Aorta (tissue), 5 donors: ENCODE data around the gene MAST4. TPM values are rescaled to one million over a fixed set of nuclear protein-coding genes. Genes with fewer than 3 reads are reported as not detected.

ENCODE experiments used
- ATAC-seq: fragments of 200-7000 bp; cut with Tn5 transposase; one replicate; pipeline ENCODE4 v1.9.1; 2022; ENCODE audit warnings: moderate library complexity; ENCODE audit not compliant: low FRiP score
- DNase-seq, 2 donors: peaks; one replicate each; pipeline ENCODE4 v3.0.0-alpha.2; 2020
- H3K27ac ChIP-seq, 2 donors: one replicate each; pipeline ENCODE4 v1.5.1; 2013; ENCODE audit warnings: low read length in 2 of 2, mild to moderate bottlenecking in 2 of 2, moderate library complexity in 2 of 2, control low read depth in 1 of 2, inconsistent platforms in 1 of 2, low read depth in 1 of 2
- H3K27me3 ChIP-seq, 2 donors: one replicate each; pipeline ENCODE4 v1.6.1; 2013; ENCODE audit warnings: control low read depth in 1 of 2, low read length in 1 of 2, mild to moderate bottlenecking in 1 of 2, moderate library complexity in 1 of 2; ENCODE audit not compliant: insufficient read depth in 2 of 2, control insufficient read depth in 1 of 2
- H3K36me3 ChIP-seq, 2 donors: one replicate each; pipeline ENCODE4 v1.6.1; 2013; ENCODE audit warnings: control low read depth in 1 of 2, low read length in 1 of 2, mild to moderate bottlenecking in 1 of 2; ENCODE audit not compliant: insufficient read depth in 2 of 2, control insufficient read depth in 1 of 2
- H3K4me1 ChIP-seq, 2 donors: one replicate each; pipeline ENCODE4 v1.6.1; 2013; ENCODE audit warnings: low read length in 2 of 2, control low read depth in 1 of 2, mild to moderate bottlenecking in 1 of 2, moderate library complexity in 1 of 2; ENCODE audit not compliant: insufficient read depth in 2 of 2, control insufficient read depth in 1 of 2
- H3K4me3 ChIP-seq, 2 donors: one replicate each; pipeline ENCODE4 v1.5.1; 2013; ENCODE audit warnings: low read length in 2 of 2, control low read depth in 1 of 2, mild to moderate bottlenecking in 1 of 2
- H3K9me3 ChIP-seq: one replicate; pipeline ENCODE4 v1.6.1; 2013; ENCODE audit warnings: mild to moderate bottlenecking, low read length; ENCODE audit not compliant: control insufficient read depth
- WGBS, 2 donors: extraction: QIAGEN DNeasy Blood & Tissue Kit; methylation state at CpG; one replicate each; pipeline ENCODE4 v1.1.7; 2013; 5-methylcytosine and 5-hydroxymethylcytosine counted together
- intact Hi-C, 2 donors: fragments of 100-400 bp; cut with DNase I; formaldehyde crosslinking; loops; one replicate each; pipeline versions ENCODE4 v1.14.2 to v1.15.0; 2022
- polyA plus RNA-seq, 2 donors: library from polyadenylated mRNA; stranded (reverse); fragments of 200-250 nt; gene quantifications; one replicate each; pipeline ENCODE4 v1.2.3, GENCODE V29; 2013
- total RNA-seq, 2 donors: library from RNA; stranded (reverse); fragmentation: NEBNext Ultra II Directional; extraction: Animal tissue kit (Norgen Biotek cat#: 25700); gene quantifications; one replicate each; pipeline ENCODE4 v1.2.1, GENCODE V29; 2021
- donor health status: healthy with polysubstance abuse.
- donor health status: Bipolar disorder and iron deficiency.
- donor health status: DM: no; HTN: no; CAD: no.
- donor health status: DM: no; HTN: no; CAD: no.
- donor health status: DM: yes; HTN: yes; CAD: no.

MAST4 gene
- total and polyA plus RNA-seq, 4 donors = 2.4 to 66.5 (median 24.9) TPM

DNA sequence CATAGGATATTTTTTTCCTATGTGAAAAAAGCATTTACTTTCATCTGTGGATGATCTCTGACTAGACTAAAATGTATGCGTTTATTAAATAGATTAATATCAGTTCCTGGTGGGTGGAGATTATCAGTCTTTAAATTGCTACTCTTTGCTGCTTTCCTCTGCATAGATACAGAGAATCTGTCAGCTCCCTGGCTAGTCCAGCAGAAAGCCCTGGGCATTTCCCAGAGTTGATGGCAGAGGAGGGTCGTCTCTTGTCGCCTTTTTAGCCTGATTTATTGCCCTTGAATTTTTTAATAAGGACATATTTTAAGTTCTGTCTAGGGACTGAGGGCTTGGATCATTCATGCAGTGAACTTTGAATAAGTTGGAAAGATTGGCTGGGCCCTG lies 434.9 kb downstream of the MAST4 start:
- ATAC-seq = no peak
- Histone ChIP-seq H3K27ac (no peak overlapping the region), H3K36me3 (no peaks in the 10 kb centered on the region), H3K4me3 (no peak overlapping the region), H3K27me3 (no peaks in the 10 kb centered on the region), H3K9me3 (no peaks in the 10 kb centered on the region), H3K4me1 (peaks cover 7 to 25% of the 10 kb centered on the region in 2 donors)
- no peak for DNase-seq
- WGBS, 2 donors = 24 to 28% methylated on average over 3 of the region's 3 CpGs
- intact Hi-C loops = no loop called here

DNA sequence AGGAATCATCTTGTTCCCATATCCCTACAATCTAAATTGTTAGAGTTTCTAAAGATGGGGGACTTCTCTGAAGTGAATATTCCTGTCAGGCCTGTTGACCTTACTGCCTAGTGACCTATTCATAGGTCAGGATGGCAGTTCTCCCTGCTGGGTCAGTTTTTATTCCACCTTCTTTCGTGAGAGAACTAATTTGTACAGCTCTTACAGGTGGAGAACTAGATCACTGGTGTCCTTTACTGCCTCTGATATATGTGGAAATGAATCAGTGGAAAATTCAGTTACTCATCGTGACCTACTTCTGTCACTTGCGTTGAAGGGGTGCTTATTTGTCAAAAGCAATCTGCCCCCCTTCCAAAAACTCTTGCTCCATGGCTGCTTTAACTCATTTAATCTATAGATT lies 435.5 kb downstream of the MAST4 start:
- H3K36me3 ChIP-seq = no peaks in the 10 kb centered on the region
- H3K4me3 ChIP-seq = no peak overlapping the region
- ATAC-seq (no peak), DNase-seq (no peak)
- peaks cover 7 to 25% of the 10 kb centered on the region in 2 donors for H3K4me1 ChIP-seq
- H3K9me3 ChIP-seq = no peaks in the 10 kb centered on the region
- 53% methylated on average over 3 of the region's 3 CpGs for WGBS, 2 donors
- no peaks in the 10 kb centered on the region for H3K27me3 ChIP-seq
- intact Hi-C loops = no loop called here
- no peak overlapping the region for H3K27ac ChIP-seq

DNA sequence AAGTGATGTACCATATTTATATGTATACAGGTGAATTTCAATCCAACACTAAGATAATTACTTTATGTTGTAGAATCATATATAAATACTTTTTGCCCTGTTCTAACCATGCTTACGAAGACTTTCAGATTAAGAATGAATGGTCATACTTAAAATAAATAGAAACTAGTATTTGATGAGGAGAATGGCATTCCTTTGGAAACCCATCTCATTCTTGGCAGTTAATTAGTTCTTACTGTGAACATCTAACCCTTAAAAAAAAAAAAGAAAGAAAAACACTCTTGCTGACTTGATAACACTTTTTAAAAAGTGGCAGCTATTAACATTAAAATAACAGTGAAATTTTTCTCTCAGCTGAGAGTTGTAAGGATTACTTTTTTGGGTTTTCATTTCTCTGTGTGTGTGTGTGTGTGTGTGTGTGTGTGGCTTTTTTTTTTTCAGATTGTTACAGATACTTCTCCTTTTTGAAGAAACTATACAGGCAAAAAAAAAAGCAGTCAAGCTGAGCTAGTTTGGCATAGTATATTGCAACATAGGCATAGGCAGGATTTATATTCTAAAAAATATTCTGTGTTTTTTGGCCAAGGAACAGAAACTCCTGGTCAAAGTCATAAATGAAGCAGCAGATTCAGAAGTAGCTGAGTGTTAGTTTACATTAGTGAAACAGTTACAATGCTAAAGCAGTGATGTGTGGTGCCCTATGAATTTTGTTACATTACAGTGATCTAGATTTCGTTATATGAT lies 436.9 kb downstream of the MAST4 start:
- Histone ChIP-seq H3K9me3 (no peaks in the 10 kb centered on the region), H3K27me3 (no peaks in the 10 kb centered on the region), H3K4me3 (no peak overlapping the region), H3K36me3 (no peaks in the 10 kb centered on the region), H3K27ac (no peak overlapping the region), H3K4me1 (peaks cover 7 to 25% of the 10 kb centered on the region in 2 donors)
- WGBS, 2 donors = 39 to 51% methylated on average over 2 of the region's 2 CpGs
- ATAC-seq (no peak), DNase-seq (no peak)
- intact Hi-C loops = no loop called here

DNA sequence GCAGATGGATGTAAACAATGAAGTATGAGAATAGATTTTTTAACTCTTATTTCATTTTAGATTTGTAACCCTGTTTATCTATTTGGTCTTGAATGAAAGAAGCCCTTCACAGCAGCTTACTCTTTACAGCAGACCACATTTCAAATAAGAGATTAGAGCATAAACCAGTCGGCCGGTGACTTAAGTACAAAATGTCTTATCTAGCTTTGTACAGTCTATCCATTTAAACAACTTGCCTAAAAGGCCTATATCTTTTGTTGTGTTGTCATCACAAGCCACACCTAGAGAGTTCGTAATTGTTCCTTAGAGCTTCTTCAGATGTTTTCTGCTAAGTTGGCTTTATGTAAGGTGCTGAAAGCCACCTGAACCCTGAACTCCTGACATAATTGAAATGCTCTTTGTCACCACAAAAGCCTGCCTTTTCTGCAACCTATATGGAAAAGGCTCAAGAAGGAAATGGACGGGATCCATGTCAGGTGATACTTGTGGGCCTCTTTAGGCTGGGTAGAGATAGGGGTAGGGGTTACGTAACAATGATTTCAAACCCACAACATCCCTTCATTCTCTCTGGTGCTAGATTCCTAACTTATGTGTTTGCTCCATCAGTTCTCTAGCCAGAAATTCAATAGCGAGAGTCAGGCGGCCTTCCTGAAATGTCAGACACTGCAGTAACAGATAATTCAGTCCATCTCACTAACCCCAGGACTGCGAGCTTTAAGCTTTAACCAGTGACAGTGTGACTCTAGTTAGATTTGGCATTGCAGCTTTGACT lies 437.9 kb downstream of the MAST4 start:
- H3K36me3 ChIP-seq = no peaks in the 10 kb centered on the region
- peaks cover 7 to 25% of the 10 kb centered on the region in 2 donors for H3K4me1 ChIP-seq
- H3K27me3 ChIP-seq = no peaks in the 10 kb centered on the region
- H3K27ac ChIP-seq = no peak overlapping the region
- DNase-seq = no peak
- WGBS, 2 donors = 78 to 84% methylated on average over 8 of the region's 8 CpGs
- no peaks in the 10 kb centered on the region for H3K9me3 ChIP-seq
- H3K4me3 ChIP-seq = no peak overlapping the region
- ATAC-seq = no peak
- intact Hi-C loops = no loop called here

DNA sequence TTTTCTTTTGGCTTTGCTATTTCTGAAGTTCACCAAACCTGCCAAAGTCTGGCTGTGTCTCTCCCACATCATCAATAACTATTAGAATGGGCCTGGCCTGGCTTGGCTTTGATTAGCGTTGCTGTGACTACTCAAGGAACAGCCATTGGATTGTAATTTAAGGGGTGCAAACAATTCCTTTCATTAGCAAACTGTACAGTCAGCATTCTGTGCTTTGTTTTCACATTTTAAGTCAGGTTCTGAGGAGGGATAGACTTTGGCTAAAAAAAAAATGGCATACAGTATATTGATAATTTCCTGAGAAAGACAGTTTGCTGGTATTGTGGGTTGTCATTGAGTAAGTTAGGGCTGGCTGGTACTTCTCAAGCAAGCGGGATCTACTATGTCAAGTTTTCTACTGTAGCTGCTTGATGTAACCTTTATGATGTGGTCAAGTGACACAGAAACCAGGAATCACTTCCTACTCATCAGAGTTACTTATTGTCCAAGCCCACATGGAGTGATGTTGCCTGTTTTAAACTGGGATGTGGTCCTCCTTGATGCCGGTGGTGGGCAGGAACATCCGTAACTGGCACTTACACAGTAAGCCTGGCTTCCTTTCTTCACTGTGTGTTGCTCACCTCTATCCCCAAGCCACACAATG lies 439.0 kb downstream of the MAST4 start:
- H3K27me3 ChIP-seq = no peaks in the 10 kb centered on the region
- no peaks in the 10 kb centered on the region for H3K36me3 ChIP-seq
- H3K4me1 ChIP-seq = peaks cover 11 to 25% of the 10 kb centered on the region in 2 donors
- DNase-seq = no peak
- H3K9me3 ChIP-seq = no peaks in the 10 kb centered on the region
- WGBS, 2 donors = 92% methylated on average over 4 of the region's 4 CpGs
- no peak for ATAC-seq
- H3K27ac ChIP-seq = no peak overlapping the region
- no peak overlapping the region for H3K4me3 ChIP-seq
- intact Hi-C loops = no loop called here

DNA sequence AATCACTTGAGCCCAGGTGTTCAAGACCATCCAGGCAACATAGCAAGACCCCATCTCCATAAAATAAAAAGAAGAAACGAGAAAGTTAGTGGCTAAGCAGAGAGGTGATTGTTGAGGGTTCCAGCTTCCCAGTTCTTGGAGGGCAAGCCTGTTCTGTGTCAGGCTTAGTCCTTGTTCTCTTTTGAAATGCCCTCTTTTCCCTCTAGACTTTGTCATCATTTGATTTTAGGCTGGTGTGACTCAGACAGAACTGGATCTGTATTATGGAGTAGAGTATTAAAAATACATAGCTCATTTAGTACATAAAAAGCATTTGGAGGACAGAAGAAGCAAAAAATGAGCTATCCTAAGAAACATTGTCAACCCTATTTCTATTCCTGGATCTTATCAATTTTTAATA lies 441.0 kb downstream of the MAST4 start:
- DNase-seq = no peak
- intact Hi-C loops = no loop called here
- WGBS, 2 donors = 76 to 84% methylated on average over 1 of the region's 1 CpG
- no peaks in the 10 kb centered on the region for H3K9me3 ChIP-seq
- no peak overlapping the region for H3K27ac ChIP-seq
- no peak overlapping the region for H3K4me3 ChIP-seq
- H3K4me1 ChIP-seq = peaks cover 5 to 14% of the 10 kb centered on the region in 2 donors
- H3K36me3 ChIP-seq = no peaks in the 10 kb centered on the region
- no peaks in the 10 kb centered on the region for H3K27me3 ChIP-seq
- ATAC-seq = no peak

DNA sequence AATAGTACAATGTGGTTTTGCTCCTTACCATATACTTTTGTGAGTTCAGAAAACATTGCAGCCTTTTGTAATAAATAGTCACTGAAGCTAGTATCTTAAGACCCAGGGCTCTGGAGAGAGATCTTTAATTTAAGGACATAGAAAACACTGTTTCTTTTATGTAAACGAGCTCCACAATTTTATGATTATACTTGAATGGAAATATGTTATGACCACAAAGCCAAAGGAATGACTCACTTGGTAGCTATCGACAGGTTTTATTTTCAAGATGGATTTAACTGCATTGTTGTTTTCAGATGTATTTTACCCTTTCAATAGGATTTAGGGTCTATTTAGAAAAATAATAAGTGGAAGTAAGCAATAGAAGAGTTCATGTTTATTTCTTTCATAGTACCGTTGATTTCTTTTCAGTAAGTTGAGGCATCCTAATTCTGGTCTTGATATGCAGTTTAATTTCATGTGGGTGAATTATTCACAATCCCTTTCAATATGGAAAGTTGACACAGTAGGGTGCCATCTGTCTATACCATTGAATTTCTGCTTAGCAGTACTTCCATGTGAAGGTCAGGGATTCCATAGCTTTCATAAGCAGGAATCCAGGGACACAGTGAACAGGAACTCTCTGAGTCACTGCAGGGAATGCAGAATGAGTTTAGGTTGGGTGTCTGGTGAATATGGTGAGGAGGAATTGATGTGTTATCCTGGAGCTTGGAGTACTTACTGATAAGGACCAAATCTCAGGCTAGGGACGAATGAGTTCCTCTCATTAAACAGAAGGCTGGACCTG lies 442.8 kb downstream of the MAST4 start:
- WGBS, 2 donors = 53 to 61% methylated on average over 4 of the region's 4 CpGs
- Histone ChIP-seq H3K27me3 (no peaks in the 10 kb centered on the region), H3K4me1 (peaks cover 5 to 10% of the 10 kb centered on the region in 2 donors), H3K4me3 (no peak overlapping the region), H3K9me3 (no peaks in the 10 kb centered on the region), H3K27ac (no peak overlapping the region), H3K36me3 (no peaks in the 10 kb centered on the region)
- DNase-seq (no peak), ATAC-seq (no peak)
- intact Hi-C loops = no loop called here

DNA sequence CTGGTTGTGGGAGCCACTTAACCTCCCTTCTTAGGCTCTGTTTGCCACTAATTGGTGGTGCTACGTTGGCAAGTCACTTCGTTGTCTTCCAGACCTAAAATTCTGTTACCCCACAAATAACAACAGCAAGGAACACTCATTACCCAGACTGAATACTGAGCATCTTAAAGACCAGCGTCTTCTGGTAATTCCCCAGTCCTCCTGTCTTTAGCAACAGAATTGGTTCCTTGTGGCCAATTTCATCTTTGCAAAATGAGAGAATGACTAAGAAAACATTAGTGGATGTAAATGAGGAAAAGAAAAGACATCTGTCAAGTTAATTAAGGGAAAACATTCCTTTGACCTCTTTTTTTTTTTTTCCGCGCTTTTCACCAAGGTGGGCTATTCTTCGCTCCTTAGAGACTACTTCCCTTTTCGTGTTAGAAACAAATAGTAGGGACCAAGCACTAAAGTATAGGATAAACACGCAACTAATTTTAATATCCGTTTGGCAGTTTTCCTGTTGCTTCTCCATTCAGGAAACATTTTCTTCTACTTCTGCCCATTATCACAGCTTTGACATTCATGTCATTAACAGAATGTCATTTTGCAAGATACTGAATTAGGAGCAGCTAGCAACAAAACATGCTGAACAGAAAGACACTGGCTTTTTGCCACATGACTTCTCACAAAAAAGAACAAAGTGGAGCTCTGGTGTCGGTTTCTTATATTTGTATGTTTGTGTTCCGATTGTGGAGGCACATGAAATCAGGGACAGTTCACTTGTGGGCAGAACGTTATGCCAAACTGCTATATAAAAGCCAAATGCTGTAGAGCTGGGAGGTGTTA lies 446.2 kb downstream of the MAST4 start:
- 58 to 63% methylated on average over 12 of the region's 12 CpGs for WGBS, 2 donors
- intact Hi-C loops = no loop called here
- no peak overlapping the region for H3K27ac ChIP-seq
- ATAC-seq (no peak), DNase-seq (no peak)
- H3K27me3 ChIP-seq = no peaks in the 10 kb centered on the region
- peaks cover 4 to 5% of the 10 kb centered on the region in 2 donors for H3K4me1 ChIP-seq
- no peaks in the 10 kb centered on the region for H3K9me3 ChIP-seq
- H3K4me3 ChIP-seq = no peak overlapping the region
- H3K36me3 ChIP-seq = no peaks in the 10 kb centered on the region
